Measurements from ENCODE around the gene MYRIP. TPM values are rescaled to one million over a fixed set of nuclear protein-coding genes. Genes with fewer than 3 reads are reported as not detected.

Gene MYRIP
- total RNA-seq, 1 donor = under 0.01 TPM

- Histone ChIP-seq H3K4me1 (ENCODE audit: insufficient read depth, low read length) (peaks cover 13% of the 10 kb centered on the region), H3K36me3 (ENCODE audit: insufficient read depth, low read length) (no peaks in the 10 kb centered on the region), H4K20me1 (ENCODE audit: insufficient read depth, low read length) (no peaks in the 10 kb centered on the region), H3K4me3 (ENCODE audit: insufficient read depth, low read length) (no peak overlapping the region), H2AFZ (ENCODE audit: low read length) (no peak overlapping the region), H3K9me3 (ENCODE audit: low read depth, low read length) (no peaks in the 10 kb centered on the region), H3K27ac (ENCODE audit: low read depth, low read length) (no peak overlapping the region), H3K4me2 (ENCODE audit: insufficient read depth, low read length) (no peak overlapping the region), H3K27me3 (ENCODE audit: insufficient read depth, low read length) (no peaks in the 10 kb centered on the region), H3K79me2 (ENCODE audit: insufficient read depth, low read length) (no peaks in the 10 kb centered on the region)
- DNase-seq (ENCODE audit: insufficient read length, low spot score, missing footprints) = no peak
- no peak for TF ChIP-seq CTCF (IDR thresholded peaks at IDR 0.05; ENCODE audit: extremely low read depth, low read depth, low read length)
These were observed 315.5 kb downstream of the MYRIP start for GRCh38 chr3:40124918-40125317.

- Histone ChIP-seq H2AFZ (ENCODE audit: low read length) (peak overlapping the region; percentile 42), H3K9me3 (ENCODE audit: low read depth, low read length) (no peaks in the 10 kb centered on the region), H3K4me2 (ENCODE audit: insufficient read depth, low read length) (no peak overlapping the region), H3K79me2 (ENCODE audit: insufficient read depth, low read length) (no peaks in the 10 kb centered on the region), H3K27me3 (ENCODE audit: insufficient read depth, low read length) (no peaks in the 10 kb centered on the region), H3K27ac (ENCODE audit: low read depth, low read length) (no peak overlapping the region), H3K4me3 (ENCODE audit: insufficient read depth, low read length) (no peak overlapping the region), H3K36me3 (ENCODE audit: insufficient read depth, low read length) (no peaks in the 10 kb centered on the region), H4K20me1 (ENCODE audit: insufficient read depth, low read length) (no peaks in the 10 kb centered on the region), H3K4me1 (ENCODE audit: insufficient read depth, low read length) (no peaks in the 10 kb centered on the region)
- no peak for TF ChIP-seq CTCF (IDR thresholded peaks at IDR 0.05; ENCODE audit: extremely low read depth, low read depth, low read length)
- no peak for DNase-seq (ENCODE audit: insufficient read length, low spot score, missing footprints)
These were observed 318.8 kb downstream of the MYRIP start for GRCh38 chr3:40128166-40128565.

GRCh38 chr3:40129510-40129909 lies 320.1 kb downstream of the MYRIP start:
- Histone ChIP-seq H3K27me3 (ENCODE audit: insufficient read depth, low read length) (no peaks in the 10 kb centered on the region), H4K20me1 (ENCODE audit: insufficient read depth, low read length) (no peaks in the 10 kb centered on the region), H2AFZ (ENCODE audit: low read length) (peak overlapping the region; percentile 83), H3K4me3 (ENCODE audit: insufficient read depth, low read length) (no peak overlapping the region), H3K27ac (ENCODE audit: low read depth, low read length) (no peak overlapping the region), H3K9me3 (ENCODE audit: low read depth, low read length) (no peaks in the 10 kb centered on the region), H3K36me3 (ENCODE audit: insufficient read depth, low read length) (no peaks in the 10 kb centered on the region), H3K79me2 (ENCODE audit: insufficient read depth, low read length) (no peaks in the 10 kb centered on the region), H3K4me2 (ENCODE audit: insufficient read depth, low read length) (no peak overlapping the region), H3K4me1 (ENCODE audit: insufficient read depth, low read length) (no peaks in the 10 kb centered on the region)
- no peak for TF ChIP-seq CTCF (IDR thresholded peaks at IDR 0.05; ENCODE audit: extremely low read depth, low read depth, low read length)
- DNase-seq (ENCODE audit: insufficient read length, low spot score, missing footprints) = no peak

- DNase-seq (ENCODE audit: insufficient read length, low spot score, missing footprints) = no peak
- H3K27ac ChIP-seq (ENCODE audit: low read depth, low read length) = no peak overlapping the region
- no peaks in the 10 kb centered on the region for H3K27me3 ChIP-seq (ENCODE audit: insufficient read depth, low read length)
- no peak overlapping the region for H3K4me3 ChIP-seq (ENCODE audit: insufficient read depth, low read length)
- no peaks in the 10 kb centered on the region for H4K20me1 ChIP-seq (ENCODE audit: insufficient read depth, low read length)
- no peak overlapping the region for H2AFZ ChIP-seq (ENCODE audit: low read length)
- no peak overlapping the region for H3K4me2 ChIP-seq (ENCODE audit: insufficient read depth, low read length)
- H3K79me2 ChIP-seq (ENCODE audit: insufficient read depth, low read length) = no peaks in the 10 kb centered on the region
- no peak for TF ChIP-seq CTCF (IDR thresholded peaks at IDR 0.05; ENCODE audit: extremely low read depth, low read depth, low read length)
- H3K36me3 ChIP-seq (ENCODE audit: insufficient read depth, low read length) = no peaks in the 10 kb centered on the region
- H3K4me1 ChIP-seq (ENCODE audit: insufficient read depth, low read length) = no peaks in the 10 kb centered on the region
- no peaks in the 10 kb centered on the region for H3K9me3 ChIP-seq (ENCODE audit: low read depth, low read length)
These were observed 320.6 kb downstream of the MYRIP start for GRCh38 chr3:40129981-40130380.

Measured in osteoblast (primary cell).